Endodermal cell (in vitro differentiated cells): Measurements from ENCODE around the gene CD81. TPM values are rescaled to one million over a fixed set of nuclear protein-coding genes. Genes with fewer than 3 reads are reported as not detected.

Source experiments
- DNase-seq: peaks from one replicate; pipeline ENCODE4 v3.0.0-alpha.2; 2017
- H3K27ac ChIP-seq: 2 replicates; pipeline ENCODE4 v1.5.1; 2013; ENCODE audit warnings: mild to moderate bottlenecking, low read depth, low read length, moderate library complexity
- H3K27me3 ChIP-seq: 2 replicates; pipeline ENCODE4 v1.6.1; 2013; ENCODE audit warnings: mild to moderate bottlenecking, low read length, moderate library complexity; ENCODE audit not compliant: insufficient read depth, control insufficient read depth, poor library complexity, severe bottlenecking
- H3K36me3 ChIP-seq: 2 replicates; pipeline ENCODE4 v1.7.0; 2013; ENCODE audit warnings: mild to moderate bottlenecking, low read length, moderate library complexity; ENCODE audit not compliant: control insufficient read depth, insufficient read depth
- H3K4me1 ChIP-seq: one replicate; pipeline ENCODE4 v1.7.0; 2013; ENCODE audit warnings: low read length; ENCODE audit not compliant: control insufficient read depth, insufficient read depth
- H3K4me3 ChIP-seq: 2 replicates; pipeline ENCODE4 v1.5.1; 2013; ENCODE audit warnings: mild to moderate bottlenecking, low read length, moderate library complexity
- H3K9ac ChIP-seq: 2 replicates; pipeline ENCODE4 v1.6.1; 2013; ENCODE audit warnings: mild to moderate bottlenecking, low read length, moderate library complexity; ENCODE audit not compliant: poor library complexity, severe bottlenecking; ENCODE audit errors: extremely low read depth
- H3K9me3 ChIP-seq: 2 replicates; pipeline ENCODE4 v1.6.1; 2013; ENCODE audit warnings: mild to moderate bottlenecking, low read length, moderate library complexity; ENCODE audit not compliant: control insufficient read depth
- H3K27ac Mint-ChIP-seq: 2 replicates; pipeline ENCODE4 v1.8.0; 2020; ENCODE audit warnings: mixed read lengths
- H3K27me3 Mint-ChIP-seq: 2 replicates; pipeline ENCODE4 v1.8.0; 2021; ENCODE audit warnings: mild to moderate bottlenecking, mixed read lengths; ENCODE audit not compliant: insufficient read depth
- H3K36me3 Mint-ChIP-seq: 2 replicates; pipeline ENCODE4 v1.8.0; 2020; ENCODE audit warnings: low read depth, mixed read lengths
- H3K4me1 Mint-ChIP-seq: 2 replicates; pipeline ENCODE4 v1.8.0; 2020; ENCODE audit warnings: mixed read lengths
- H3K4me3 Mint-ChIP-seq: 2 replicates; pipeline ENCODE4 v1.8.0; 2020; ENCODE audit warnings: mild to moderate bottlenecking, moderate library complexity, mixed read lengths
- H3K9me3 Mint-ChIP-seq: 2 replicates; pipeline ENCODE4 v1.8.0; 2020; ENCODE audit warnings: mild to moderate bottlenecking, mixed read lengths
- WGBS, 2 experiments: methylation state at CpG; one replicate each; pipeline versions ENCODE4 v1.1.5 to v1.1.7; 2013; ENCODE audit warnings: missing lambda C conversion rate in 2 of 2, mixed read lengths in 1 of 2; ENCODE audit not compliant: insufficient coverage in 1 of 2, insufficient read length in 1 of 2; 5-methylcytosine and 5-hydroxymethylcytosine counted together
- total RNA-seq, 2 donors: library from RNA; stranded (reverse); fragmentation: NEBNext Ultra II Directional in 1 of 2; extraction: Animal tissue kit (Norgen Biotek cat#: 25700) in 1 of 2; gene quantifications; 2 replicates in 1 of 2; 3 replicates in 1 of 2; pipeline ENCODE4 v1.2.1, GENCODE V29; 2021
- TF ChIP-seq, protein P1 (sequence below): fragments of 200-600 bp; sonication (generic); conservative IDR thresholded peaks from 2 replicates; pipeline ENCODE4 v1.5.0; 2021; ENCODE audit warnings: antibody characterized with exemption, mild to moderate bottlenecking

CD81 gene
- total RNA-seq, 2 donors from 2014 or later: 275 to 331 TPM

DNA sequence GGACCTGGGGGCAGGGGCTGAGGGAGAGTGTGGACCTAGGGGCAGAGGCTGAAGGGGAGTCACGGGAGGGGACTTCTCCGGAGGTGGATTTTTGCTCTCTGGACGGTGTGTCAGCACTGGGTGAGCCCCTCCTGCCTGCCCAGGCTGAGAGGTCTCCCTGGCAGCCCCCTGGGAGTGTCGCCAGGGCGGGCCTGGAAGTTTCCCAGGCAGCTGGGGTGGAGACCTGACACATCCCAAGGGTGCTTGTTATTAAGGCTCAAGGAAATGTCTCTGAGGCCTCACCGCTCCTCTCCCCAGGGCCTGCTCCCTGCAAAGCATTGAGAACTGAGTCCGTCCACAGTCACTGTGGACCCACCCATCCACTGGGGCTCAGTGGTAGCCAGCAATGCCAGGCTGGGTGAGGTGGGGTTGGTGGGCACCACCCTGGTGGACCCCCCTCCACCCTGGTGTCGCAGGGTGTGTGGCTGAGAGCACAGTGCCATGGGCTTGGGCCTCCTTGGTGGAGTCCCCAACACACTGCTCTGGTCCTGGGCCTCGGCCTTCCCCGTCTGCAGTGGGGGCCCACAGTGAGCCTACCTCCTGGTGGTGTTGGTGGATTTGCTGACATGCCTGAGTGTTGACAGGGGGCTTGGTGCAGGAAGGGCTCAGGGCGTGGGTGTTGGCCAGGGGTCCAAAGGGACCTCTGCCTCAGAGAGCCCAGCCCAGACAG is 2.5 kb downstream of the CD81 start:
- no peaks in the 10 kb centered on the region for H3K9me3 Mint-ChIP-seq
- Histone ChIP-seq H3K4me3 (no peak overlapping the region), H3K9me3 (no peaks in the 10 kb centered on the region), H3K27me3 (no peaks in the 10 kb centered on the region), H3K9ac (no peak overlapping the region), H3K36me3 (no peaks in the 10 kb centered on the region), H3K4me1 (no peaks in the 10 kb centered on the region), H3K27ac (no peak overlapping the region)
- 95 to 100% methylated on average over 2 to 11 of the region's 11 CpGs for WGBS, 2 experiments
- H3K27ac Mint-ChIP-seq: peak overlapping the region; percentile 58
- TF ChIP-seq, protein P1, sequence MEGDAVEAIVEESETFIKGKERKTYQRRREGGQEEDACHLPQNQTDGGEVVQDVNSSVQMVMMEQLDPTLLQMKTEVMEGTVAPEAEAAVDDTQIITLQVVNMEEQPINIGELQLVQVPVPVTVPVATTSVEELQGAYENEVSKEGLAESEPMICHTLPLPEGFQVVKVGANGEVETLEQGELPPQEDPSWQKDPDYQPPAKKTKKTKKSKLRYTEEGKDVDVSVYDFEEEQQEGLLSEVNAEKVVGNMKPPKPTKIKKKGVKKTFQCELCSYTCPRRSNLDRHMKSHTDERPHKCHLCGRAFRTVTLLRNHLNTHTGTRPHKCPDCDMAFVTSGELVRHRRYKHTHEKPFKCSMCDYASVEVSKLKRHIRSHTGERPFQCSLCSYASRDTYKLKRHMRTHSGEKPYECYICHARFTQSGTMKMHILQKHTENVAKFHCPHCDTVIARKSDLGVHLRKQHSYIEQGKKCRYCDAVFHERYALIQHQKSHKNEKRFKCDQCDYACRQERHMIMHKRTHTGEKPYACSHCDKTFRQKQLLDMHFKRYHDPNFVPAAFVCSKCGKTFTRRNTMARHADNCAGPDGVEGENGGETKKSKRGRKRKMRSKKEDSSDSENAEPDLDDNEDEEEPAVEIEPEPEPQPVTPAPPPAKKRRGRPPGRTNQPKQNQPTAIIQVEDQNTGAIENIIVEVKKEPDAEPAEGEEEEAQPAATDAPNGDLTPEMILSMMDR: no peak
- H3K36me3 Mint-ChIP-seq: peaks cover 6% of the 10 kb centered on the region
- no peak for DNase-seq
- H3K4me1 Mint-ChIP-seq: peaks cover 13% of the 10 kb centered on the region
- H3K27me3 Mint-ChIP-seq: peaks cover 2% of the 10 kb centered on the region
- no peak overlapping the region for H3K4me3 Mint-ChIP-seq

DNA sequence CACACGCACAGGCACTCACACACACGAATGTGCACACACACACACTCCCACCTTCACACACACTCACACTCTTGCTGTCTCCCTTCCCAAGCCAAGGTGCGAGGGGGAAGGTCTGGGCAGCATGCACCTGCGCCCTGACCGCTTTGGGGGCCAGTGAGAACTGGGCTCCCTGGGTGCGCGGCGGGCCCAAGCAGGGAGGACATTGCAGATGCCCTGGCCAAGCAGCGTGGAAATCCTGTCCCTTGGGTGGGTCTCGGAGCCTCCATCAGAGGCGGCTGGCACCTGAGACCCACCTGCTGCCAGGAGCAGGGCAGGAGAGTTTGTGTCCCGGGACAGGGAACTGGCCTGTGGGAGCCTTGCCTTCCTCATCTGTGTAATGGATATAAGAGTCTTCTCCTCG is 3.3 kb downstream of the CD81 start:
- no peak overlapping the region for H3K27ac ChIP-seq
- Mint-ChIP-seq H3K9me3 (no peaks in the 10 kb centered on the region), H3K27me3 (peaks cover 2% of the 10 kb centered on the region), H3K4me1 (peaks cover 13% of the 10 kb centered on the region), H3K36me3 (peaks cover 6% of the 10 kb centered on the region), H3K27ac (peak overlapping the region; percentile 58), H3K4me3 (no peak overlapping the region)
- no peak for DNase-seq
- no peak overlapping the region for H3K4me3 ChIP-seq
- no peak overlapping the region for H3K9ac ChIP-seq
- H3K4me1 ChIP-seq: no peaks in the 10 kb centered on the region
- 87 to 88% methylated on average over 7 to 13 of the region's 13 CpGs for WGBS, 2 experiments
- peaks cover 4% of the 10 kb centered on the region for H3K36me3 ChIP-seq
- TF ChIP-seq, protein P1: no peak
- H3K27me3 ChIP-seq: no peaks in the 10 kb centered on the region
- no peaks in the 10 kb centered on the region for H3K9me3 ChIP-seq

DNA sequence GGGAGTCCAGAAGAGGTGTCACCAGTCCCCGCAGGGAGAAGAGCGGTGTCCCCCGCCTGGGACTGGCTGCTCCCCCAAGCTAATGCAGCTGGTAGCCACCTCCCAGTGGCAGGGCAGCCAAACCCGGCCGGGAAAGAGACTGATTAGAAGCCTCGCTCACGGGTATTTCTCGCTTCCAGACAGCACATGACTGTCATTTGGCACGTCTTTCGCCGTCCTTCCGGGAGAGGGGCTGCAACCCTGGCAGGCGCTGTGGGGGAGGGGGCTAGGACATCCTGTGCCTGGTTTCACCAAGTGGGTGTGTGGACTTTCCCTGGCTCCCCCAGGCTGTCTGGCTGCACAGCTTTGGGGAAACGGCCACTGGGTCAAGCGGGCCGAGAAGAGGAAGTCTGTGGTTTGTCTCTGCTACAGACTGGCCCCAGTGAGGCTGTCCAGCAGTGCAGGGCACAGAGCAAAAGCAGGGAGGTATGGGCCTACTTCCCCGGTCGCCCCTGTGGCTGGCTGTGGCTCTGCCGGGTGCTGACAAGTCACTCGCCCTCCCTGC is 3.8 kb downstream of the CD81 start:
- H3K9me3 Mint-ChIP-seq: no peaks in the 10 kb centered on the region
- no peaks in the 10 kb centered on the region for H3K27me3 ChIP-seq
- DNase-seq: peak; percentile 61
- H3K4me1 Mint-ChIP-seq: peaks cover 13% of the 10 kb centered on the region
- H3K27ac Mint-ChIP-seq: peak overlapping the region; percentile 58
- no peak overlapping the region for H3K27ac ChIP-seq
- H3K9me3 ChIP-seq: no peaks in the 10 kb centered on the region
- H3K4me3 Mint-ChIP-seq: no peak overlapping the region
- peaks cover 4% of the 10 kb centered on the region for H3K36me3 ChIP-seq
- peaks cover 2% of the 10 kb centered on the region for H3K27me3 Mint-ChIP-seq
- no peaks in the 10 kb centered on the region for H3K4me1 ChIP-seq
- TF ChIP-seq, protein P1: no peak
- H3K36me3 Mint-ChIP-seq: peaks cover 10% of the 10 kb centered on the region
- no peak overlapping the region for H3K9ac ChIP-seq
- WGBS, 2 experiments: 92 to 96% methylated on average over 14 to 20 of the region's 20 CpGs
- no peak overlapping the region for H3K4me3 ChIP-seq
